DMS79 treated with DMSO at 0.1 percent for 48 hours (cell line): ENCODE data around the gene LEMD3.

ENCODE experiments used
- DNase-seq: peaks from one replicate; lab custom pipeline; 2025; lab: John Stamatoyannopoulos, UW

The LEMD3 gene

DNA sequence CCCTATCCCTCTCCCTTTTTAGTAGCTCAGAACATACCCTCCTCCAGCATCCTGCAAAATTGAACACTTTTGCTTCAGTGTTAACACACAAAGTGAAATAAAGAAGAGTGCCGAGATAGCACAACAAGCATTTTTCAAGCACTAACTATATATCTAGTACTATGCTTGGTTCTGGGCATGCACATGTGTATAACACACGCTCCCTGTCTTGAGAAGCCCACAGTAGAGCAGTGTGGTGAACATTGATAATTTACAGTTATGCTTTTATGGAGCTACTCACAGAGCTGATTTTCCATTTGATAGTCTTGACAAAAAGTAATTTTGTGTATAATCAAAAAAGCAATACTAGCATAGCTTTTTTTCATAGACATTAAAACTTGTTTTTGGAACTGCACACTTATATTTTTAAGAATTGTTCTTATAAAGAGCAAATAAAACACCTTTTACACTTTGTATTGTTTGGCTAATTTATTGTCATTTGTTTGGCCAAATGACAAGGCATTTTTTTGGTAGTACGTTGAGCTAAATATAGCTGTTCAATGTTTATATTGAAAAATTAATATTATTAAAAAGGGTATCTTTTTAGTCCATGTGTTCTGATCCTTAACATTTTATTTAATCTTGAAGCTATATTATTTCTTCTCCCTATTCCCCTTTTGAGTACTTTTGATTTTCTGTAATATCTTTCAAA lies 39.7 kb downstream of the LEMD3 start:
- no peak for DNase-seq

DNA sequence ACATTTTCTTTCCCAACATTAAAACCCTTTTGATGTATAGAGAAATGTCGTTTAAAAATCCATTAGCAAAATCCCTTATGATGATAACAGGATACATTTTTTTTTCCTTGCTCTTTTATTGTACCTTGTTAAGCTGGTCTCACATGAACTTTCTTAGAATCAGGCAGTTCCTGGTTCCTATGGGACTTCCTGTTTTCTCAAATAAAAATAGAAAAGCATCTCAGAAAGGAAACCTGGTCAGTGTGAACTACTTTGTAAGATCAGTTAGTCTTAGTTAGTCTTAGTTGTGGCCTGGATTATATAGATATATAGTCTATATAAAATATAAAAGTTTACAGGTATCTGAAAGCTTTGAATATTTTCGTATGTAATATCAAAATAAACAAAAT lies 40.3 kb downstream of the LEMD3 start:
- DNase-seq, result no peak

DNA sequence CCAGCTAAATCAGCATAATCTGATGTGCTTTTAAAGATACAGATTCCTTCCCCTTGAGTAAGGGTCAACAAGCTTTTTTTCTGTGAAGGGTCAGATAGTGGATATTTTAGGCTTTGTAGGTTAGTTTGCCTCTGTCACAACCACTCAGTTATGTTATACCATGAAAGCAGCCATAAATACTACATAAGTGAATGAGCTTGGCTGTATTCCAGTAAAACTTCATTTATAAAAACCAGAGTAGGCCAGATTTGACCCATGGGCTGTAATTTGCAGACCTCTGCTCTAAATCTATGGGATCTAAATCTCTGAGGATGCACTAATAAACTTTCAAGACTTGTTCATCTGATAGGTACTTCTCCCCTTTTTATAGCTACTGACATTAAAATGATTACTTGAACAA lies 47.7 kb downstream of the LEMD3 start:
- DNase-seq, result no peak

DNA sequence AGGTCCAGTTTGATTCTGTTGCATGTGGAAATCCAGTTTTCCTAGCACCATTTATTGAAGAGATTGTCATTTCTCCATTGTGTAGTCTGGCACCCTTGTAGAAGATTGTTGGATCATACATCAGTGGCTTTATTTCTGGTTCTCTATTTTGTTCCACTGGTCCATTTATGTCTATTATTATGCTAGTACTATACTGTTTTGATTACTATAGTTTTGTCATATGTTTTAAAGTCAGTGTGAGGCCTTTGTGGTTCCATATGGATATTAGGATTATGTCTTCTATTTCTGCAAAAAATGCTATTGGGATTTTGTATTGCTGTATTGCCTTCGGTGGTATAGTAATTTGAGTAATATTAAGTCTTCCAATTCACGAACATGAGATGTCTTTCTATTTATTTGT lies 51.4 kb downstream of the LEMD3 start:
- DNase-seq, result no peak

DNA sequence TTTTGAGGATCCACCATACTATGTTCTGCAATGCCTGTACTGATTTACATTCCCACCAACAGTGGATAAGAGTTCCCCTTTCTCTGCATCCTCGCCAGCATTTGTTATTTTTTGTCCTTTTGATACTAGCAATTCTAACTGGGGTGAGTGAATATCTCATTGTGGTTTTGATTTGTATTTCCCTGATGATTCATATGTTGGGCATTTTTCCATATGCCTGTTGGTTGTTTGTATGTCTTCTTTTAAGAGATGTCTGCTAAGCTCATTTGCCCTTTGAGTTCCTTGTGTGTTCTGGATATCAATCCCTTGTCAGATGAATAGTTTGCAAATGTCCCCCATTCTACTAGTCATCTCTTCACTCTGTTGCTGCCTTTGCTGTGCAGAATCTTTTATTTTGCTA lies 60.1 kb downstream of the LEMD3 start:
- DNase-seq, result no peak

DNA sequence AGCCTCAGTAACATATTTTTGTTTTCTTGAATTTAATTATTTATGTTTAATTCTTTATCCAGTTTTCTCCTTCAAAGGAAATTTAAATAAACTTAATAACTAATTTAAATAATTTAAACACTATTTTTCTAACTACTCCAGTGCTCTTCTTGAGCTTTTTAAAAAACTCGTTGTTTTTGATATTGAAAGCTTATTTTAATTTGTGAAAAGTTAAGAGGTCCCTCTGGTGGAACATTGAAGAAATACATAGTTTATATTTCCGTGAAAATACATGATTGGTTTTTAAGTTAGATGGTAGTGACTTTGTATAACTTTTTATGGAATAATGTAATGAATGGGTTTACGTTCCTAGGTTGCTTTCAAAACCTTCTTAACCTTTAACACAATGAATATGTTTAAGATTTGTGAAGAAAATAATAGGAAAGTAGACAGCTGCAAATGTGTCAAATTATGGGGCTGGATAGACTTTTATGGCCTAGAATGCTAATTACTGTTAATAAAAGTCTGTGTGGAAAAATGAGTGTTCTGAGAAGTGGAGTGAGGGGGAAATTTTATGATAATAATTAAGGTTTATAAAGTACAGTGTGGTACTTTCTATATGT lies 63.2 kb downstream of the LEMD3 start:
- DNase-seq, result no peak

DNA sequence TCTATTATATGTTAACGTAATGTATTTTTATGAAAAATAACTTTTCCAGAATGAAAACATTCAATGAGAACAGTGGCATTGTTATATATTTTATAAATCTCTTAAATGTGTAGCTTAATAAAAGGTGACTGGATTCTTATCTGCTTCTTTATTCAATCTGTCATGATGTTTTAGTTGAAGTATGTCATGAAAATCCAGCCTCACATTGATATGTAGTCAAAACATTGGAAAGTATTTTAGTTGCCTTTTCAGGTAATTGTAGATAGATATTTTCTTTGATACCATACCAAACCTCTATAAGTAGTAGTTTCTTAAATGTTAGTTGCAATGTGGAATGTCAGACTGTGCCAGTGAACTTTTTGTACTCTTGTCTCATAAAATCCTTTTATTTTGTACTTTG lies 67.8 kb downstream of the LEMD3 start:
- no peak for DNase-seq

DNA sequence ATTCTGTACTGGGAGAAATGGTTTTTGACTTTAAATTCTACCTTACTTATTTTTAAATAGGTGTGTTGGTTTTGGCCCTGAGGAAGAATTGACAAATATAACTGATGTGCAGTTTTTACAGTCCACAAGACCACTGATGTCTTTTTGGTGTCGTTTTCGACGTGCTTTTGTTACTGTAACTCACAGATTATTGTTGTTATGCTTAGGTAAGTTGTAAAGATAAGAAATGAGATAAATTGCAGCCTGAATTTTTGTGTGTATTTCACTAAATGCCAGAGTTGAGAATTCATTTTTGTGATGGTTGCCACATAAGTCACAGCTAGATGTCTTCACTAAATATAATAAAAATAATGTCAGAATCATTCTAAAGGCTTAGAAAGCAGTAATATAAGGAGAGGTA lies 69.2 kb downstream of the LEMD3 start:
- DNase-seq, result no peak

DNA sequence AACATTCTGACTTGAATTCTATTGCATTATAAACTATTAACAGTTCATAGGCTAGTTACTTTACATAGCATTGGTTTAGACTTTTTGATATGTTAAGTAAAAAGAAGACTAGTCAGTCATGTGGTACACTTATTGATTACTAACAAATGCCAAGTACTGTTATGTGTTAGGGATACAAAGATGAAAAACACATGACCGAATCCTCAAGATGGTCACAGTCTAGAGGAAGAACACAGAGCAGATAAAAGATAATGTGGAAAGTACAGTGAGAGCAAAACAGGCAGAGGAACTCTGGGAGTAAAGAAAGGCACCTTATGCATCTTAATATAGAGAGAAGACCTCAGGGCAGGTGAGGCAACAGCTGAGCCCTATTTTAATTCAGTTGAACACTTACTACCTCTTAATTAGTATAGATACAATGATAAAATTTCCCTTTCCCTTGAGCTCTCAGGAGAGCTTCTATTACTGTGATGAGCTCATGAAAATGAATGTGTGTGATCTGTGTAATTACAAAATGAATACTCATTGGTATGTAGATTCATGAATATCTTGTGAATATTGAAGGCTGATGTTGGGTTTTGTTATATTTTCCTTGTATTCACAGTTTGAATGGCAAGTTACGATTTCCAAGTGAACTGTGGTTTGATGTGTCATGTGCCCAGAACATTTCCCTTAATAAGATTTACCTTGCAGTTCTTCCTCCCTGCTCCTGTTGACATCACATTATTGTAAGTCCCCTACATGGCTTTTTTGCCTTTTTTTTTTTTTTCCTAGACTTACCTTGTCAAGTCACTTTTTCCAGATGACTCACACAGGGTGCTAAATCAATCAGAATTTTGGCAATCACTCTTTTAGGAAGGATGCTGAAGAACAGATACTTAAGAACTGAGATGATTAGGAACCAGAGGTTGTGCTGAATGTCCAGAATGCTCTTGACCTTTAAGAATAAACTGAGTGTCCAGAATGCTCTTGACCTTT lies 79.6 kb downstream of the LEMD3 start:
- no peak for DNase-seq

DNA sequence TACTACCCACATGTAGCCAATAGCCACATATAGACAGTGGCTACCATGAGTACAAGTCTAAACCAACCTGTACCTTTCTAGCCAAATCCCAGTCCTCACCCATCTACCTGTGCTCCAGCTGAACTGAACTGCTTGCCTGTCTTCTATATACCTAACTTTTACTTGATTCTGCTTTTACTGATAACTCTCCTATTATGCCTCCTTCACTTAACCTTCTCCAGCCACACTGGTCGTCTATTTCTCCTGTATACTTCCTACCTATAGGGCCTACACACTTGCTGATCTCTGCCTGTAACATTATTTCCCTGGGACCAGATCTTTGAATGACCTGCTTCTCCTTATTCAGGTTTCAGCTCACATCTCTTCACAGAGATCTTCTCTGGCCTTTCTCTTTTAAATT lies 83.1 kb downstream of the LEMD3 start:
- DNase-seq, result no peak

DNA sequence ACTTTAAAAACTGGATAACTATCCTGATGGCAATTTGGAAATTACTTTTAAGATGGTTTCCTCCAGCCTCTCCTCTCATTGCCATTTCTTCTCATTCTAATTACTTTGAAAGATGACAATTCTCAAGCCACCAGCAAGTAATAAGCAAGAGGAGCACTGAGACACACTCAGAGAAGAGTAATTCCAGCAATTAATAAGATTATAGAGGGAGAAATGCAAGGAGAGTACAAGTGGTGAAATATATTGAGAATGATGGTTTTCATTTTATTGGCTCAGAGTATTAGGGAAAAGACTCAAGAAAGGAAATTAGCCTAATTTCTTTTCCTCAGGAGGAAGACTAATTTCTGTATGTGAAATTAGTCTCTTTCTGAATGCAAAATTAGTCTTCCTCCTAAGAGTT lies 88.6 kb downstream of the LEMD3 start:
- no peak for DNase-seq

DNA sequence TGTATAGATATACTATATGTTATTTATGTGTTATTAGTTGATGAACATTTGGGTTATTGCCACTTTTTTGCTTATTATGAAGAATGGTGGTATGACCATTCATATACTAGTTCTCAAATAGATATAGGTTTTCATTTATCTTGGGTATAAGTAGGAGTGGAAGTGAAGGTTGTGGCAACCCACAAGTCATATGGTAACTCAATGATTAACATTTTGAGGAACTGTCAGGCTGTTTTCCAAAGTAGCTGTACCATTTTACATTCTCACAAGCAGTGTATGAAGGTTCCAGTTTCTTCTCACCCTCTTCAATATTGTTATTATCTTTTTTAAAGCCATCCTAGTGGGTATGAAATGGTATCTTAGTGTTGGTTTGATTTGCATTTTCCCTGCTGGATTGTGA lies 90.1 kb downstream of the LEMD3 start:
- DNase-seq, result no peak

DNA sequence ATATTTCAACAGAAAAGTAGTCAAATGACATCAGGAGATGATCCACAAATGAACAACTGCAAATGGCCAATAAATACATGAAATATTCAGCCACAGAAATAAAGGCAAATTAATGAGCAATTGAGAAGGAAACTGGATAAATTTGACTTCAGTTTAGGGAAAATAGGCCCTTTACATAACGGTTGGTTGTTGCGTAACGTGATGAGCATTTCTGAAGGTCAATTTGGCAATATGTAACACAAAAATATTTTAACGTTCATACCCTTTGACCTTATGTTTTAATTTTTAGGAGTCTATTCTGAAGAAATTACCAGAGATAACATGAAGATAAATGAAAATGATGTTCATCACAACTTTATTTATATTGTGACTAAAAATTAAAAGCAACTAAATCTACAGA lies 94.4 kb downstream of the LEMD3 start:
- DNase-seq, result no peak

DNA sequence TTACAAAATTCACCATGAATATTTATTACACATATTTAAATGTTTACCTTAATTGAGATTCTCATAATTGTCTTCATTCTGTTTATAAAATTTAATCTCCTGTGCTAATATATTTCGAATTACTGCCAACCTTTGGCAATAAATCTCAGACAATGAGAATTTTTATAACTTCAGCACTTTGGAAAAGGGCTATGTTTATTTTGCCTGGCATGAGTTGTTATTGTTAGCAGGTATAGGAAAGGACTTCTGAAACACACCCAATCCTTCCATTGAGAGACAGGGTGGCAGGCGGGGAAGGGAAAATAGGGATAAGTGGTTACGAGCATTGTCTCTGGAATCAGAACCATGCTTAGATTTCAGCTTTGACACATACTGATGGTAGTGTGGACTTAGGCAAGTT lies 97.0 kb downstream of the LEMD3 start:
- DNase-seq, result no peak

DNA sequence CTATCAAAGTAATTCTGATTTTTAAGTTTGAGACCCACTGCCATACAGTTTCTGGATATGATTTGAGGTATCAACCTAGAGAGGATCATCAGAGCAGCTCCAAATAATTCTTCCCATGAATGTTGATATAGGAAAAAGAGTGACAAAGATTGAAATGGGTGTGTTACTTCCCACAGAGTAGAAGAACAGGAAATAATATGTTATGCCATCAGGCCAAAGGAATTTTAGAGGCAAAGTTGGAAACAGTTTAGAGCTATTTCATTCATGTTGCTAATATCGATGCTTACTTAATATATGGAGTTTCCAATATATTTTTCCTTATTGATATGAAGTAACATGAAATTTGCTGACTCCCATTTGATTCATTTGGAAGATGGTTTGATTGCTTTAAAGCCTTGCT lies 100.2 kb downstream of the LEMD3 start:
- no peak for DNase-seq

DNA sequence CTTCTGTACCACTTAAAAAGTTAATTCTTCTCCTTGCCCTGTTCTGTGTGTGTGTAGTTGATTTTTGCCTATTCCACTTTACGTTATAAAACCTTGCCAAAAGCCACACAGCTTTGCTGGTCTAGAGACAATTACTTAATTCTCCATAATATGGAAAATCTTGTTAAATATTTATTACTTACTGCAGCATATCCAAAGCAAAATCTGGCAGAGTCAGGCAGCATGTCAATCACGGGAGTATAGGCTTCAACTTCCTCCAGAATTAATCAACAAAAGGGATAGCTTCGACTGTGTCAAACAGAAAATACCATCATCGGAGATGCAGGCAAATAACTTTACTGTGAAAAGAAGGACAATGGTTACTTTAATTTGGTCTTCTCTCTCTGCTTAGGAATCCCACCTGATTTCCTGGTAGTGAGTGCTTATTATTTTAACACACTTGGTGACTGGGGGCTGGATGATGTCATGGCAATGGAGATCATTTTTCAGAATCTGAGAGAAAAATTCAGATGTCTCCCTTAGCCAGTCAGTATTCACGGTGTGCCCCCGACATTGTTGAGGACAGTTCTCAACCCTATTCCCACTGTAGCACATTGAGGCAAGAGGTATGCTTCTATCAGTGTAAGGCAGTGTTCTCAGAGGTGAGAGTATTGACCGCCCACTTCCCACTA lies 105.4 kb downstream of the LEMD3 start:
- DNase-seq, result no peak

DNA sequence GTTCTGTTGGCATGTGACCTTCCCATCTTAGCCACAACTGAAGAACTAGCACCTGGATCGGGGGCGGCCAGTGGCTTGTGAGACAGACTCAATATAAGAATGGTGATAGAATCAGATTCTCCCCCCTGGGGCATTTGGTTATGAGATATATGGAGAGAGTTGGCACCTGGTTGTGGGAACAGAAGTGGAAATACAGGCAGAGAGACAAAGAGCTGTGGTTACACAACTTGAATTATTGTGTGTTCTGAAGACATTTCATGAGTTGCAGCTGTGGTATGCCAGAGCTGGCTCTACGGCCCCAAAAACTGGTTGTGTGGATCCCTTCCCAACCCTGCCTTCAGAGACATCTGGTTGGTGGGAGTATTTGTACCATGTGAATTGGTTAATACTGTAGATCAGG lies 106.2 kb downstream of the LEMD3 start:
- DNase-seq, result no peak

DNA sequence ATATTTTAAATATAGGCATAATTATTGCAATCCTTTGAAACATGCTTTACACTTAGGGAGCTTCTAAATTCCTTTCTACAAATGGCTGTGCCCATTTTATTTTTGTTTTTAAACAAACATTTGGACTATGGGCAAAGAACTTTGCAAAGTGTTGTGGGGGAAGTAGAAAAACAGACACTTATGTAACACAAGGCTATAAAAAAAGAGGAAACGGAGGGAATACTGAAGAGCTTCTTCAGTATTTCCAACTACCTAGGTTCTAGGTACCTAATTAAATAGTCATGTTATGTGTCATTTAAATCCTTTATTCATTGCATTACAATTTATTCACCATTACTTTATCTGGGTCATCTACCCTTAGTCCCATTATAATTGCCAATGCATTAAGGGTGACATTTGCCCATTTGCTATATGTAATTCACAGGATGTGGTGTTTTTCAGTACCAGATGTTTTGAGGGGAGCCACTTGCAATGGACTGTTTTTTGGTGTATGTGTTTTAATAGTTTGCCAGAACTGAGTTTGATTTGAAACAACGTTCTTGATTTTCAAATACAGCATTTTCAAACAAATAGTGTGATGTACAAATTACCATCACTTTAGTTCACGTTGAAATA lies 107.6 kb downstream of the LEMD3 start:
- no peak for DNase-seq

DNA sequence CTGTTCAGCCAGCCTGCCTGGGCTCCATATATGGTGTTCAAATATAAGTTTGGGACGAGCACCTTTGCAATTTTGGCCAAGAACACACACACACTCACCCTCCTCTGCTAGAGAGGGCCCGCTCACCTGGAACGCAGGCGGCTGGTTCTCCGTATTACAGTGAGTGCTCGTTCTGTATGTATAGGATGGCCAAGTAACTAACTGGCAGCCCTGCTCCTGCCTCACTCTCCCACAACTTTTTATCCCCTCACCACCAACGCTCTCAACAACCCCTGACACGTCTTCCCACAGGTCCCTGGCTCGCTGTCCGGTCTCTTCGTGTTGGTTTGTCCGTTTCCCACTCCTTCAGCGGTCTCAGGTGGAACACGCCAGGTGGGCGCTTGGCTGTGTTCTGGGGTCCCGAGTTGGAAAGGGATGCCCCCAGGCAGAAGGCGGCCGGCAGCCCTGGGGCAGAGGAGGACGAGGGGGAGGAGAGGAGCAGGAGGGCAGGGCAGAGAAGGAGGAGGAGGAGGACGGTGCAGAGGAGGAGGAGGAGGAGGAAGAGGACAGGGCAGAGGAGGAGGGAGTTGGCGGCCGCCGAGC lies 108.7 kb downstream of the LEMD3 start:
- no peak for DNase-seq

DNA sequence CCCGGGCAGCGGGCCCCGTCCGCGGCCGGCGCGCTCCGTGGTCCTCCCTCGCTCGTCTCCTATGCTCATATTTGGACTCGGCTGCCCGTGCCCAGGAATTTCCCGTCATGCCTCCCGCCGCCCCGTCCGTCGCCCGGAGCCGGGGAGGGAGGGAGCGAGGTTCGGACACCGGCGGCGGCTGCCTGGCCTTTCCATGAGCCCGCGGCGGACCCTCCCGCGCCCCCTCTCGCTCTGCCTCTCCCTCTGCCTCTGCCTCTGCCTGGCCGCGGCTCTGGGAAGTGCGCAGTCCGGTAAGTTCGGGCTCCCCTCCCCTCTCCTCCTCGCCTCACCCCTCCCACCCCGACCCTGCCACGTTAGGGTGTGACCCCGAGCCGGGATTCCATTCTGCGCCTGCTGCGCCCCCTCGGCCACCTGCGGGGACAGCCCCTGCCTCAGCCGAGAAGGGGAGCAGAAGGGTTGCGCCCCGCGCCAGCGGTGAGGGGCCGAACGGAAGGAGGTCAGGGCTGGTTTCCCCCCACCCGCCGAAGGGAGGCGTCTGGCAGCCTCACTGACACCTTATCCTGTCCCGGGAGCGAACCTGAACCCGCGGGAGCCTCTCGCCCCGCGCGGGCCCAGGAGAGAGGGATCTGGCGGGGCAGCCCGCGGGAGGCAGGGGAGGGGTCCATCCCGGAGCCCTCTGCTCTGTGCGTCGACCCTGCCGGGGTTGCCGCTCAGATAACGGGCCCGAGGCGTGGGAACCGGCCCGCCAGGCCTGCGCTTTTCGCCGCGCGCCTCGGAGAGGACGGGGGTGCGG lies 109.4 kb downstream of the LEMD3 start, which contains the start of gene MSRB3:
Gene MSRB3, plus strand, starts transcription at position 108 of the 793 bp plus-strand sequence. CDS start 29,897 bp downstream, outside the sequence.
- no peak for DNase-seq
